Spinal cord (tissue), 10 donors: ENCODE data around the gene SNX13. TPM values are rescaled to one million over a fixed set of nuclear protein-coding genes. Genes with fewer than 3 reads are reported as not detected.
"Not testable (repeated sequence)": the region's sequence is repeated elsewhere in the genome, so short reads cannot be mapped to it uniquely, and the experiment has no call there.

Source experiments
- DNase-seq, 6 donors: peaks; one replicate each; pipeline versions ENCODE4 v3.0.0 to v3.0.0-alpha.2; 2013 to 2015; ENCODE audit warnings: low spot score in 6 of 6, low read depth in 4 of 6
- H3K27ac ChIP-seq: one replicate; pipeline ENCODE4 v1.5.1; 2013; ENCODE audit warnings: low read depth, low read length, control low read depth
- H3K27me3 ChIP-seq: one replicate; pipeline ENCODE4 v1.6.1; 2013; ENCODE audit warnings: low read length; ENCODE audit not compliant: control insufficient read depth, insufficient read depth
- H3K36me3 ChIP-seq: one replicate; pipeline ENCODE4 v1.6.1; 2013; ENCODE audit warnings: low read length; ENCODE audit not compliant: control insufficient read depth, insufficient read depth
- H3K4me1 ChIP-seq: one replicate; pipeline ENCODE4 v1.6.1; 2013; ENCODE audit warnings: low read length; ENCODE audit not compliant: control insufficient read depth, insufficient read depth
- H3K4me3 ChIP-seq: one replicate; pipeline ENCODE4 v1.5.1; 2013; ENCODE audit warnings: low read depth, low read length, control low read depth
- H3K9me3 ChIP-seq: one replicate; pipeline ENCODE4 v1.6.1; 2013; ENCODE audit warnings: low read length; ENCODE audit not compliant: control insufficient read depth, insufficient read depth
- WGBS: methylation state at CpG from one replicate; pipeline ENCODE4 v1.1.5; 2013; ENCODE audit warnings: missing lambda C conversion rate; ENCODE audit not compliant: insufficient coverage; 5-methylcytosine and 5-hydroxymethylcytosine counted together
- polyA plus RNA-seq, 2 donors: library from polyadenylated mRNA; unstranded; fragments of 120-200 nt; gene quantifications; one replicate each; pipeline ENCODE4 v1.2.1, GENCODE V29; 2013; ENCODE audit not compliant: insufficient read length in 2 of 2
- total RNA-seq, 2 donors: library from RNA; depleted of rRNA in 1 of 2; stranded (reverse); fragments of 120-200 nt in 1 of 2; fragments of >200 nt in 1 of 2; gene quantifications; one replicate each; pipeline versions ENCODE4 v1.2.3 to v1.2.4, GENCODE V29; 2013 to 2014
- donor health status: healthy.

The SNX13 gene
- total and polyA plus RNA-seq, 4 donors, result 27.9 to 97.6 (median 56.7) TPM

DNA sequence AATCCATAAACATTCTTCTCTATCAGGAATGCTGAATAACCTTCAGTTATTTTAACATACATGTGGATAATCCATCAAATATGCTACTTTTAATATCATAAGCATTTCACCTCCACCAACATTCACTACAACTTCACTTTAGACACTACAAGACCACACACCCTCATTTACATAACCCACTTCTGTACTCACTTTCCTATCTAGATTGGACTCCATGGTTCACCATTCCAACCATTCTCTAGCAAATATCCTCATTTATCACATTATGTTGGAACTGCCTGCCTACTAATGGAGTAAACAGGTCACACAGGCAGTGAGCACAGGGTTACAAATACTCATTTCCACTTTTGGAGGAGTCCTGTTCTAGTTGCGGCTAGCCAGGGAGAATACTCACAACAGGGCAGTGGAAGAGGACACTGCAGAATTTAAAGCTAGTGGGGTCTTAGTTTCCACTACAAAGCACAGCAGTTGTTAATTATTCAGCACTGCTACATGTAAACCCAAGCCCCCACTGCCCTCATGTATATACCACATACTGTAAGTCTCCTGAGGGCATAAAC, 18.4 kb downstream of the SNX13 start:
- H3K27me3 ChIP-seq, result no peaks in the 10 kb centered on the region
- no peaks in the 10 kb centered on the region for H3K36me3 ChIP-seq
- H3K4me3 ChIP-seq, result no peak overlapping the region
- DNase-seq, result no peak
- H3K27ac ChIP-seq, result no peak overlapping the region
- H3K4me1 ChIP-seq, result no peaks in the 10 kb centered on the region
- peaks cover 7% of the 10 kb centered on the region for H3K9me3 ChIP-seq
- no CpG with 5 or more reads among the region's 1 CpG for WGBS

DNA sequence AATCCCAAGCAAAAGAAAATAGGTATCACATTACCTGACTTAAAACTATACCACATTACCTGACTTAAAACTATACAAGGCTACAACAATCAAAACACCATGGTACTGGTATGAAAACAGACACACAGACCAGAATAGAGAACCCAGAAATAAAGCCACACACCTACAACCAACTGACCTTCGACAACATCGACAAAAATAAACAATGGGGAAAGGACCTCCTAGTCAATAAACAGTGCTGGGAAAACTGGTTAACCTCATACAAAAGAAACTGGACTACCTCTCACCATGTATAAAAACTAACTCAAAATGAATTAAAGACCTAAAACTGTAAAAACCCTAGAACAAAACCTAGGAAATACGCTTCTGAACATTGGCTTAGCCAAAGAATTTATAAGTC, 22.5 kb downstream of the SNX13 start:
- Histone ChIP-seq H3K36me3 (no peaks in the 10 kb centered on the region), H3K4me3 (no peak overlapping the region), H3K27ac (no peak overlapping the region), H3K9me3 (peaks cover 10% of the 10 kb centered on the region), H3K4me1 (no peaks in the 10 kb centered on the region), H3K27me3 (no peaks in the 10 kb centered on the region)
- 100% methylated on average over 1 of the region's 3 CpGs for WGBS
- DNase-seq, result no peak

GRCh38 chr7:17916786-17917185, 23.5 kb downstream of the SNX13 start:
- Histone ChIP-seq H3K27ac (no peak overlapping the region), H3K4me1 (no peaks in the 10 kb centered on the region), H3K9me3 (peaks cover 10% of the 10 kb centered on the region), H3K4me3 (no peak overlapping the region), H3K36me3 (no peaks in the 10 kb centered on the region), H3K27me3 (no peaks in the 10 kb centered on the region)
- DNase-seq, result no peak

DNA sequence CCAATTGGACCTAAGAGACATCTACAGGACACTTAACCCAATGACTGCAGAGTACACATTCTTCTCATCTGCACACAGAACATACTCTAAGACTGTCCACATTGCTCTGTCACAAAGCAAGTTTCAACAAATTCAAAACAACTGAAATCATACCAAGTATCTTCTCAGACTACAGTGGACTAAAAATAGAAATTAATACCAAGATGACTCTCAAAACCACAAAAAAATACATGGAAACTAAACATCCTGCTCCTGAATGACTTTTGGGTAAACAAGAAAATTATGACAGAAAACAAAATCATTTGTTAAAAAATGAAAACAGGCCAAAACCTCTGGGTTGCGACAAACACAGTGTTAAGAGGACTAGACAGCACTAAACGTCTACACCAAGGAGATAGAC, 24.5 kb downstream of the SNX13 start:
- H3K36me3 ChIP-seq, result no peaks in the 10 kb centered on the region
- no peaks in the 10 kb centered on the region for H3K4me1 ChIP-seq
- H3K9me3 ChIP-seq, result peaks cover 10% of the 10 kb centered on the region
- no peaks in the 10 kb centered on the region for H3K27me3 ChIP-seq
- no peak overlapping the region for H3K4me3 ChIP-seq
- 80% methylated on average over 1 of the region's 2 CpGs for WGBS
- DNase-seq, result no peak
- H3K27ac ChIP-seq, result no peak overlapping the region

DNA sequence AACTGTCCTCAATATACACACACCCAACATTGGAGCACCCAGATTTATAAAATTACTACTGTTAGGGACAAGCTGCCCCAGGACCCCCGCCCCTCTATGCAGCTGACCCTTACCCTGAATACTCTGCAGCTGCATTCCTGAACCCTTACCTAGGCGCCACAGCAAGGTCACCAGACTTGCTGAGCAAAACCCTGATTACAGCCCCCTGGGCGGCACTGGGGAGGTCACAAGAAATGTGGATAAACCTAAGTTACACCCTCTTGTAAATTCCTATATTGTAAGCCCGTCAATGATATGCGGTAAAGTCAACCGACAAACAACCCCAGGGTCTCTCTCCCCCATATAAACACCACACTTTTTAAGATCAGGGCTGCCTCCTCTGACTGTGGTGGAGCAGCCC, 25.1 kb downstream of the SNX13 start:
- H3K9me3 ChIP-seq, result peaks cover 10% of the 10 kb centered on the region
- H3K4me1 ChIP-seq, result no peaks in the 10 kb centered on the region
- H3K4me3 ChIP-seq, result no peak overlapping the region
- no peaks in the 10 kb centered on the region for H3K36me3 ChIP-seq
- H3K27me3 ChIP-seq, result no peaks in the 10 kb centered on the region
- H3K27ac ChIP-seq, result no peak overlapping the region
- WGBS, result 77% methylated on average over 6 of the region's 6 CpGs
- DNase-seq, result no peak

- 83% methylated on average over 2 of the region's 2 CpGs for WGBS
- Histone ChIP-seq H3K4me1 (no peaks in the 10 kb centered on the region), H3K4me3 (no peak overlapping the region), H3K27me3 (no peaks in the 10 kb centered on the region), H3K36me3 (no peaks in the 10 kb centered on the region), H3K27ac (no peak overlapping the region), H3K9me3 (peaks cover 10% of the 10 kb centered on the region)
- DNase-seq, result no peak
These were observed 27.0 kb downstream of the SNX13 start for GRCh38 chr7:17913250-17913649.

DNA sequence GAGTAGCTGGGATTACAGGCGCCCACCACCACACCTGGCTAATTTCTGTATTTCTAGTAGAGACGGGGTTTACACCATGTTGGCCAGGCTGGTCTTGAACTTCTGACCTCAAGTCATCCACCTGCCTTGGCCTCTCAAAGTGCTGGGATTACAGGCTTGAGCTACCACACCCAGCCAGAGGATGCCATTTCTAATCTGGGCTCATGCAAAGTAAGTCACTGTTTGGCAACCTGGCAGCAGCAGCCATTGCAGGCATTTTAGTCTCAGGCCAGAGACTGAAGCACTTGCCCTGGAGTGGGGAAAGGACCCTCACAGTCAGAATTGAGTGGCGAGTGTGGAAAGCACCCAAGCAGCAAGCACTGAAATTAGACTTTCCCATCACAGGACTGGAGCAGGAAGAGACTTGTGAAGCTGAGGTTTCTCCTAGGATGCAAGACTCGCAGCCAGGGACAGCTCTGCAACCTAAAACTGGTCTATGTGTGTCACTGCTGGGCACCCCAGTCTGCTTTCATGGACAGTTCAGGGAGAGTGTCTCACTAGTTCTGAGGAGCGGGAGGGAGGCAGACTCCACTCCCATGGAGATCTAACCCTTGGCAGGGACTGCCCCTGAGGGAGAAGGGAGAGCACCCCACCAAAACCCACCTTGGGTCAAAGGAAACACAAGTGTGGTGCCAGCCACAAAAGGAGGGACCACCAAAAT, 27.6 kb downstream of the SNX13 start:
- Histone ChIP-seq H3K27me3 (no peaks in the 10 kb centered on the region), H3K36me3 (no peaks in the 10 kb centered on the region), H3K4me3 (no peak overlapping the region), H3K4me1 (no peaks in the 10 kb centered on the region), H3K27ac (no peak overlapping the region), H3K9me3 (peaks cover 7% of the 10 kb centered on the region)
- no peak for DNase-seq
- WGBS, result 89% methylated on average over 5 of the region's 5 CpGs

GRCh38 chr7:17912050-17912449, 28.2 kb downstream of the SNX13 start:
- WGBS, result no CpG with 5 or more reads among the region's 1 CpG
- Histone ChIP-seq H3K9me3 (peaks cover 4% of the 10 kb centered on the region), H3K27ac (no peak overlapping the region), H3K36me3 (no peaks in the 10 kb centered on the region), H3K4me3 (no peak overlapping the region), H3K27me3 (no peaks in the 10 kb centered on the region), H3K4me1 (no peaks in the 10 kb centered on the region)
- DNase-seq, result no peak

DNA sequence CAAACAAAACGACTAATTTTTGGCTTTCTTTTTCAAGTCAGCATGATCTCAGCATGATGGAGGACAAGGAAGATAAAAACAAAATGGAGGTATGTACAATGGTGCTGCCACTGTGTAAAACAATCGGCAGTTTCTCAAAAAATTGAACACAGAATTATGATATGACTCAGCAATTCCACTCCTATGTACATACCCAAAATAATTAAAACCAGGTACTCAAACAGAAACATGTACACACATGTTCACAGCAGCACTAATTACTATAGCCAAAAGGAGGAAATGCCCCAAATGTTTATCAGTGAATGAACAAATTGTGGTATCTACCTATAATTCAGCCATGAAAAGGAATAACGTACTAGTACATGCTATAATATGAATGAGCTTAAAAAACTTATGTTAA, 29.9 kb downstream of the SNX13 start:
- Histone ChIP-seq H3K27ac (no peak overlapping the region), H3K4me1 (no peaks in the 10 kb centered on the region)
- WGBS, result 100% methylated on average over 1 of the region's 3 CpGs

GRCh38 chr7:17909310-17909709, 31.0 kb downstream of the SNX13 start:
- not testable (repeated sequence) for H3K36me3 ChIP-seq, H3K9me3 ChIP-seq, H3K4me3 ChIP-seq, H3K27ac ChIP-seq, H3K4me1 ChIP-seq, H3K27me3 ChIP-seq, DNase-seq
- WGBS, result no CpG with 5 or more reads among the region's 4 CpGs

More for the DNA sequence above, 29.9 kb downstream of the SNX13 start:
- Histone ChIP-seq H3K36me3 (no peaks in the 10 kb centered on the region), H3K9me3 (no peaks in the 10 kb centered on the region), H3K27me3 (no peaks in the 10 kb centered on the region), H3K4me3 (no peak overlapping the region)
- no peak for DNase-seq
